Lower leg skin (tissue), 3 donors: Measurements from ENCODE around the gene NSUN3.

Experiments
- POLR2A ChIP-seq, 2 donors: fragments of 450-650 bp; IDR thresholded peaks; one replicate each; pipeline ENCODE4 v1.6.1; 2016 to 2017; ENCODE audit warnings: antibody characterized with exemption in 2 of 2, mild to moderate bottlenecking in 1 of 2, moderate library complexity in 1 of 2
- TF ChIP-seq, protein P1 (sequence below), 3 donors: fragments of 450-650 bp; IDR thresholded peaks; one replicate each; pipeline ENCODE4 v1.5.1; 2016; ENCODE audit warnings: antibody characterized with exemption in 3 of 3, mild to moderate bottlenecking in 3 of 3, moderate library complexity in 2 of 3

DNA sequence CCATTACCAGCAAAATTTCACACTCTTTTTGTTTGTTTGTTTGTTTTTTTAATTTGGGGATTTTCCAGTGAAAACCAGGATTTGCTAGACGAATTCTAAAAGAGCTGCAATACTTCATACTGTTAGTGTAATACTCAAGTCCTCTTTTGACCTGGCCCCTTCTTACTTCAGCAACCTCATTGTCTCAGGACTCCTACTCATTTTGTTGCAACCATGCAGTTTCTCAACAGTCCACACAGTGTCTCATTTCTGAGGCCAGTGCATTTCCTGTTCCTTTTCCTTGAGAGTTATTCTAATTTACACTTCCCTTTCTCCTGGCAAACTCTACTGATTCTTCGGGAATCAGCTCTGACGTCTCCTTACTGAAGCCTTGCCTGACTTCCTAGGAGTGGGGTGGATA is 35.6 kb downstream of the NSUN3 start:
- TF ChIP-seq, protein P1, sequence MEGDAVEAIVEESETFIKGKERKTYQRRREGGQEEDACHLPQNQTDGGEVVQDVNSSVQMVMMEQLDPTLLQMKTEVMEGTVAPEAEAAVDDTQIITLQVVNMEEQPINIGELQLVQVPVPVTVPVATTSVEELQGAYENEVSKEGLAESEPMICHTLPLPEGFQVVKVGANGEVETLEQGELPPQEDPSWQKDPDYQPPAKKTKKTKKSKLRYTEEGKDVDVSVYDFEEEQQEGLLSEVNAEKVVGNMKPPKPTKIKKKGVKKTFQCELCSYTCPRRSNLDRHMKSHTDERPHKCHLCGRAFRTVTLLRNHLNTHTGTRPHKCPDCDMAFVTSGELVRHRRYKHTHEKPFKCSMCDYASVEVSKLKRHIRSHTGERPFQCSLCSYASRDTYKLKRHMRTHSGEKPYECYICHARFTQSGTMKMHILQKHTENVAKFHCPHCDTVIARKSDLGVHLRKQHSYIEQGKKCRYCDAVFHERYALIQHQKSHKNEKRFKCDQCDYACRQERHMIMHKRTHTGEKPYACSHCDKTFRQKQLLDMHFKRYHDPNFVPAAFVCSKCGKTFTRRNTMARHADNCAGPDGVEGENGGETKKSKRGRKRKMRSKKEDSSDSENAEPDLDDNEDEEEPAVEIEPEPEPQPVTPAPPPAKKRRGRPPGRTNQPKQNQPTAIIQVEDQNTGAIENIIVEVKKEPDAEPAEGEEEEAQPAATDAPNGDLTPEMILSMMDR (IDR thresholded peaks at IDR 0.05), result no peak
- TF ChIP-seq POLR2A (IDR thresholded peaks at IDR 0.05), result no peak
